Measurements from ENCODE around the gene MROH8. TPM values are rescaled to one million over a fixed set of nuclear protein-coding genes. Genes with fewer than 3 reads are reported as not detected.
"Not testable (repeated sequence)": the region's sequence is repeated elsewhere in the genome, so short reads cannot be mapped to it uniquely, and the experiment has no call there.

The MROH8 gene
- total RNA-seq, 4 donors from 2014 or later: 1.4 to 5.0 (median 3.6) TPM

DNA sequence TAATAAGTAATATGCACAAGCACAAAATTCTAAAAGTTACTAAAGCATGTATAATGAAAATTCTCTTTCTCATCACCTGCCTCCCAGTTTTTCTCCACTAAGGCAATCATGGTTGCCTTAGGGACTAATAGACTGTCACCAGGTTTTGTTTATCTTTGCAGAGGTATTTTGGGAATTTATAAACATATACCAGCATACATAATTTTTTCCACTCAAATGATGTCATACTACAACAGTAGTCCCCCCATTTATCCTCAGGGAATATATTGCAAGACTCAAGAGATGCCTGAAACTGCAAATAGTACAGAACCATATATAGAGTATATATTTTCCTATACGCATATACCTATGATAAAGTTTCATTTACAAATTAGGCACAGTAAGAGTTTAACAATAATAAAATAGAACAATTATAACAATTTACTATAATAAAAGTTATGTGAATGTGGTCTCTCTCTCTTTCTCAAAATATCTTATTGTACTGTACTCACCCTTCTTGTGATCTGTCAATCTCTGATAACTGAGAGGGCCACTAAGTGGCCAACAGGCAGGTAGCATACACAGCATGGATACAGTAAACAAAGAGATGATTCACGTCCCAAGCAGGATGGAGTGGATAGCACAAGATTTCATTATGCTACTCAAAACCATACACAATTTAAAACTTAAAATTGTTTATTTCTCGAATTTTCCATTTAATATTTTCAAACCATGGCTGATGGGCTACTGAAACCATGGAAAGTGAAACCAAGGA lies 103.2 kb downstream of the MROH8 start:
- no peak for ATAC-seq (ENCODE audit: low FRiP score)
- TF ChIP-seq, protein P1, sequence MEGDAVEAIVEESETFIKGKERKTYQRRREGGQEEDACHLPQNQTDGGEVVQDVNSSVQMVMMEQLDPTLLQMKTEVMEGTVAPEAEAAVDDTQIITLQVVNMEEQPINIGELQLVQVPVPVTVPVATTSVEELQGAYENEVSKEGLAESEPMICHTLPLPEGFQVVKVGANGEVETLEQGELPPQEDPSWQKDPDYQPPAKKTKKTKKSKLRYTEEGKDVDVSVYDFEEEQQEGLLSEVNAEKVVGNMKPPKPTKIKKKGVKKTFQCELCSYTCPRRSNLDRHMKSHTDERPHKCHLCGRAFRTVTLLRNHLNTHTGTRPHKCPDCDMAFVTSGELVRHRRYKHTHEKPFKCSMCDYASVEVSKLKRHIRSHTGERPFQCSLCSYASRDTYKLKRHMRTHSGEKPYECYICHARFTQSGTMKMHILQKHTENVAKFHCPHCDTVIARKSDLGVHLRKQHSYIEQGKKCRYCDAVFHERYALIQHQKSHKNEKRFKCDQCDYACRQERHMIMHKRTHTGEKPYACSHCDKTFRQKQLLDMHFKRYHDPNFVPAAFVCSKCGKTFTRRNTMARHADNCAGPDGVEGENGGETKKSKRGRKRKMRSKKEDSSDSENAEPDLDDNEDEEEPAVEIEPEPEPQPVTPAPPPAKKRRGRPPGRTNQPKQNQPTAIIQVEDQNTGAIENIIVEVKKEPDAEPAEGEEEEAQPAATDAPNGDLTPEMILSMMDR (IDR thresholded peaks at IDR 0.05): no peak
- no peak for DNase-seq (ENCODE audit: low spot score)

- TF ChIP-seq, protein P1 (IDR thresholded peaks at IDR 0.05): no peak
- DNase-seq (ENCODE audit: low spot score) (no peak), ATAC-seq (ENCODE audit: low FRiP score) (no peak)
Observed at GRCh38 chr20:37072293-37073196, 106.8 kb downstream of the MROH8 start.

GRCh38 chr20:37071481-37071911 lies 107.9 kb downstream of the MROH8 start:
- TF ChIP-seq, protein P1 (IDR thresholded peaks at IDR 0.05): no peak
- ATAC-seq (ENCODE audit: low FRiP score) (no peak), DNase-seq (ENCODE audit: low spot score) (no peak)

DNA sequence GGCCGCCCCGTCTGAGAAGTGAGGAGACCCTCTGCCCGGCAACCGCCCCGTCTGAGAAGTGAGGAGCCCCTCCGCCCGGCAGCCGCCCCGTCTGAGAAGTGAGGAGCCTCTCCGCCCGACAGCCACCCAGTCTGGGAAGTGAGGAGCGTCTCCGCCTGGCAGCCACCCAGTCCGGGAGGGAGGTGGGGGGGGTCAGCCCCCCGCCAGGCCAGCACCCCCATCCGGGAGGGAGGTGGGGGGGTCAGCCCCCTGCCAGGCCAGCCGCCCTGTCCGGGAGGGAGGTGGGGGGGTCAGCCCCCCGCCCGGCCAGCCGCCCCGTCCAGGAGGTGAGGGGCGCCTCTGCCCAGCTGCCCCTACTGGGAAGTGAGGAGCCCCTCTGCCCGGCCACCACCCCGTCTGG lies 109.8 kb downstream of the MROH8 start:
- not testable (repeated sequence) for DNase-seq (ENCODE audit: low spot score); ATAC-seq (ENCODE audit: low FRiP score)

GRCh38 chr20:37066168-37066567 lies 113.2 kb downstream of the MROH8 start:
- no peak for DNase-seq (ENCODE audit: low spot score)
- no peak for ATAC-seq (ENCODE audit: low FRiP score)
- TF ChIP-seq, protein P1 (IDR thresholded peaks at IDR 0.05): no peak

- no peak for ATAC-seq (ENCODE audit: low FRiP score)
- TF ChIP-seq, protein P1 (IDR thresholded peaks at IDR 0.05): no peak
- no peak for DNase-seq (ENCODE audit: low spot score)
Observed at GRCh38 chr20:37055276-37055675, 124.1 kb downstream of the MROH8 start.

DNA sequence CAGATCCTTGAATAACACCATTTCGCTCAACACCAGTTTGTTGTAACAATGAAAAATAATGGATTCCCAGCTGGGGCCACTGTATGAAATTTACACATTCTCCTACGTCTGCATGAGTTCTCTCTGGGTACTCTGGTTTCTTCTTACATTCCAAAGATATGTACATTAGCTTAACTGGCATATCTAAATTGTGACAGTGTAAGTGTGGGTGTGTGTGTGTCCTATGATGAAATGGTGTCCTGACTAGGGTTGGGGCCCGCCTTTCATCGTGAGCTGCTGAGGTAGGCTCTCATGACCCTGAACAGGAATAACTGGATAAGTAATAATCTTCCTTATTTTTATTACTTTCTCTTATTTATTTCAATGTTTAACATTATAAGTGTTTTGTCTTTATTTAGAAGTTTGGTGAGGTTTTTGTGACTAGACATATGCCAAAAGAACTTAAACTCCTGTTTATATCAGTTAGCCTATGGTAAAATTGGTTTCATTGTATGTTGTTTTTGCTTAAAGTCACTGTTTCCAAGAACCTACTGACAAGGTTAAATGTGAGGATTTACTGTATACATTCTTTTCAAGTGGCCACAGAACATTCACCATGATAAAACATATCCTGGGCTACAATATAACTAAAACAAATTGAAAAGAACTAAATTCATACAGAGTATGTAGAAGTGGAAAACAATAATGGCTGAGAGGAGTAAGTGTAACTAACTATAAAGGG lies 126.0 kb downstream of the MROH8 start:
- ATAC-seq (ENCODE audit: low FRiP score) (no peak), DNase-seq (ENCODE audit: low spot score) (no peak)
- TF ChIP-seq, protein P1 (IDR thresholded peaks at IDR 0.05): no peak

All from omental fat pad (tissue), 4 donors.